Fibroblast of lung (primary cell): Measurements from ENCODE around the gene FADS2.

ENCODE experiments used
- CTCF ChIP-seq, 2 donors: IDR thresholded peaks in 1 of 2; conservative IDR thresholded peaks in 1 of 2; 1 replicate in 1 of 2; 2 replicates in 1 of 2; pipeline ENCODE4 v1.5.1; 2011 to 2012; ENCODE audit warnings: low read length in 2 of 2, control low read depth in 1 of 2, inconsistent platforms in 1 of 2, low read depth in 1 of 2, mild to moderate bottlenecking in 1 of 2
- EZH2 ChIP-seq: IDR thresholded peaks from 2 replicates; pipeline ENCODE4 v1.5.1; 2012; ENCODE audit warnings: low read length, control low read depth, mild to moderate bottlenecking; ENCODE audit errors: missing control alignments

- TF ChIP-seq CTCF (conservative IDR thresholded peaks at IDR 0.05 in 1 of 2, IDR thresholded peaks at IDR 0.05 in 1 of 2; ENCODE audit: low read depth in 1 of 2, low read length in 2 of 2) (no peak), EZH2 (no peak)
Measured at GRCh38 chr11:61883327-61883726, 55.2 kb downstream of the FADS2 start.
